ENCODE data around the gene NXPE3. TPM values are rescaled to one million over a fixed set of nuclear protein-coding genes. Genes with fewer than 3 reads are reported as not detected.

The NXPE3 gene
- total and polyA plus RNA-seq, 9 of the 15 experiments (the other 6 are each of a cell fraction or from before 2014, with no cell fraction given) = 0.25 to 2.5 (median 0.95) TPM

GRCh38 chr3:101849714-101850245, 70.8 kb downstream of the NXPE3 start (continued):
- no peak for TF ChIP-seq RFX5 (IDR thresholded peaks at IDR 0.05; ENCODE audit: low read depth, low read length)
- peak; percentile 60 for TF ChIP-seq CHD1 (IDR thresholded peaks at IDR 0.05; ENCODE audit: low read length)
- peak; percentile 42; the same call in 1 of the 2 replicates for TF ChIP-seq L3MBTL2 (IDR thresholded peaks at IDR 0.05)
- peak in 1 of 2 experiments; percentile 87; a peak in 2 of 4 replicates for TF ChIP-seq UBTF (IDR thresholded peaks at IDR 0.05; ENCODE audit: borderline replicate concordance in 1 of 2, low read depth in 2 of 2, low read length in 2 of 2)
- TF ChIP-seq MYC (IDR thresholded peaks at IDR 0.05; ENCODE audit: low read depth, low read length) = peak; percentile 2; the same call in 1 of the 2 replicates
- no peak for TF ChIP-seq MYC (CRISPR knock-in tag; IDR thresholded peaks at IDR 0.05; ENCODE audit: borderline replicate concordance, low read depth)
- peak; percentile 86 for TF ChIP-seq RBFOX2 (IDR thresholded peaks at IDR 0.05; ENCODE audit: low read depth, low read length)
- TF ChIP-seq REST (IDR thresholded peaks at IDR 0.05; ENCODE audit: borderline replicate concordance) = peak; percentile 4; the same call in 1 of the 2 replicates
- no peak for TF ChIP-seq REST (CRISPR knock-in tag; IDR thresholded peaks at IDR 0.05; ENCODE audit: low read depth)
- no peak for TF ChIP-seq ZSCAN29 (IDR thresholded peaks at IDR 0.05)
- TF ChIP-seq YBX1 (IDR thresholded peaks at IDR 0.05) = no peak
- TF ChIP-seq HES1 (IDR thresholded peaks at IDR 0.05; ENCODE audit: low read depth) = no peak
- no peak for TF ChIP-seq ZBTB34 (CRISPR knock-in tag; IDR thresholded peaks at IDR 0.05)

All from K562 (cell line).